NAMALWA (cell line): ENCODE results near the gene MS4A15.
"Not testable (repeated sequence)": the region's sequence is repeated elsewhere in the genome, so short reads cannot be mapped to it uniquely, and the experiment has no call there.

ENCODE experiments used
- DNase-seq: peaks from one replicate; pipeline ENCODE4 v3.0.0-alpha.2; 2015; ENCODE audit warnings: low spot score

The MS4A15 gene

DNA sequence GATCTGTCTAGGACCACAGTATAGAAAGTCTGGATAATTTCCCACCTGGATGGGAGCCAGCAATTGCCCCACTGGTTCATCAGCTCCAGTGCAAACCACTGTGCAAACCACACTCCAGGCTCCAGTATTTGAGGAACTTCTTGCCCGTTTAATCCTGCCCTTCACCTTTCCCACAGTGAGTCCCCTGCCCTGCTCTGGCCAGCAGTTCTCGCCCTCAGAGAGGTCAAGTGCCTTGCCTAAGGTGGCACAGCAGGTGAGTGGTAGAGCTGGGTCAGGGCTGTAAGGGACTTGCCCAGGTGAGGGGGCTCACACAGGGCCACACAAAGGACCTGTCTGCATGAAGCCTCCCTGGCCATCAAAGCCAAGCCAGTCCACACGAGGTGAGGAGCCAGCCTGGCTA lies 52.6 kb downstream of the MS4A15 start:
- no peak for DNase-seq

DNA sequence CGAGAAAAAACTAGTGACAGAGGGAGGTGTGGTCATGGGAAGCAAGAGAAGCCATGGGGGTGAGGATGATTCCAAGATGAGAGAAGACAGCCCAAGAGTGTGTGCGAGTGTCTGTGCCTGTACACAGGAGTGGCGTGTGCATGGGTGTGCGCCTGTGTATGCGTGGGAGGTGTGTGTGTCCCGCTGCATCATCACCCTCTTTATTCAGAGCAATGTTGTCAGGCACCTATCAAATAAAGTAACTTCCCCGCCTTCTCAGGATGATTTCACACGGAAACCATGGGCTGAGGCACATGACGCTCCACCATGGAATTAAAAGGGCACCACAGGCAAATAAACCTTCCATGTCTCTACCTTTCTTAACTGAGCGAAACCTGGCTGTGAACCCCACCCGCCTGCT lies 53.0 kb downstream of the MS4A15 start:
- DNase-seq, result no peak

DNA sequence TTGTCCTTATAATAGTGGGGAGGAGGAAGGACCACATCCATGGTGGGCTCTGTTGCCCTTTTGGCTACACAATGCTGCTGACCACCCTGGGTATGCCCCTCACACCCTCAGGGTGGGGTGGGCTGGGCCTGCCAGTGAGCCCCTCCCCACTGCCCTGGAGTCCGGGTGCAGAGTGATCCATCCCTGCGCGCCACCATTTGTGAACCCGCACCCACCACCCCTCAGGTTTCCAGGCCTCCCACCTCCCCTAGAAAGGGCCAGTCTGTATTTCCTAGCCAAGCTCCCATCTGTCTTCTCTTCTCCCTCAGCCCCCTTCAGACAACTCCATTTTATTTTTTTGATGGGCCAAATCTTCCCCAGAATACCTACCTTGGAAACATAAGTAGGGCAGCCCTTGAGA lies 53.5 kb downstream of the MS4A15 start:
- DNase-seq, result no peak

DNA sequence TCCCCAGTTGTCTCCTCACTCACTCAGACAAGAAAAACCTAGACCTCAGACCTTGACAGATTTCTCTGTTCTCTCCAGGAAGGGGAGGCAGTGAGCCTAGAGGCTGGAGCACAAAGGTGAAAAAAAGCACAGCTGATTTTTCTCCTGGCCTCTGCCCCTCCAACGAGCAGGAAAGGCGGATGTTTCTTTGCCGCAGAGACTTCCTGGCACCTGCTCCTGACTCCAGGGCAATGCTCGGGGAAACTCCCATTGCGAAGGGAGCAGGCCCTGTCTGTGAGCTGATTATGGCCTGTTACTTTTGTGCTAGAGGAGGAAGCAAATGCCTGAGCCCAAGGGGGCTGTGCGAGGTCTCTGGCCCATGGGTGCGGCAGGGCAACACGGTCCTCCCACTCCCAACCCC lies 53.9 kb downstream of the MS4A15 start:
- no peak for DNase-seq

GRCh38 chr11:60813324-60813723 lies 56.7 kb downstream of the MS4A15 start:
- no peak for DNase-seq

GRCh38 chr11:60814112-60814511 lies 57.4 kb downstream of the MS4A15 start:
- no peak for DNase-seq

DNA sequence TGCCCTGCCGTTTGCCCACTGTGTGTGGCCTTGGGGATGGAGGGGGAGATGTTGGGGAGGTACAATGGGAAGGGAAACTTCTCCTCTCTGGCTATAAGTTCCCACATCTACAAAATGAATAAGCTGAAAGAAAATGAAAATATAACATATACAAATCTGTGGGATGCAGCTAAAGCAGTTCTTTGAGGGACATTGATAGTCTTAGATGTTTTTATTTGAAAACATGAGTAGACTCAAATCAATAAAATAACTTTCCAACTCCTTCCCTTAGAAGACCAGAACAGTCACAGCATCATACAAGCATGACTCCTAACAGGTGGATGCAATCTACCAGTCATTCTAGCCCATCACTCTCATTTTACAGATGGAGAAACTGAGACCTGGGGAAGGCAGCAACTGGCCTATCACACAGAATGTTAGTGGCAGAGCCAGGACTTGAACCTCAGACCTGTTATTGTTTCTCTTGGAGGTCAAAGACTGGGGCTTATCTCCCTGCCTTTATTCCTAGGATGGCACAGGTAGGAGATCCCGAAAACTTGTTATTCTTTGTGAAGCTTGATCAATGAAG lies 60.0 kb downstream of the MS4A15 start:
- no peak for DNase-seq

DNA sequence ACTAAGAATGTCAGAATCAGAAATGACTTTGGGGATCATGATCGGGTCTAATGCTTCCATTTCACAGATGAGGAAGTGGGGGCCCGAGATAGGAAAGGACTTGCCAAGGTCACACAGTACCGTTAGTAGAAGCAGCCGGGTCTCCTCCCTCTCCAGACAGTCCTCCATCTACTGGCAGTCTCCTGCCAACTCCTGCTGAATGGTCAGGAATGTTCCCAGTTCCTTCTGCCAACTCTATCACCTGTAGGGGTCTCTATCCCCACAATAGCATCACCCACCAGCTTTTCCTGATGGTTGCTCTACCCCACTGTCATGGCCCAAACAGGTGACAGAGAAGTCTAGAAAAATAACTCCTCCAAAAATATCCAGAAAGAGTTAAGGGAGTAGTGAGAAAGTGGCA lies 61.4 kb downstream of the MS4A15 start:
- no peak for DNase-seq

- no peak for DNase-seq
Measured at GRCh38 chr11:60821827-60822599, 65.3 kb downstream of the MS4A15 start.

GRCh38 chr11:60823745-60824306 lies 67.2 kb downstream of the MS4A15 start:
- not testable (repeated sequence) for DNase-seq

DNA sequence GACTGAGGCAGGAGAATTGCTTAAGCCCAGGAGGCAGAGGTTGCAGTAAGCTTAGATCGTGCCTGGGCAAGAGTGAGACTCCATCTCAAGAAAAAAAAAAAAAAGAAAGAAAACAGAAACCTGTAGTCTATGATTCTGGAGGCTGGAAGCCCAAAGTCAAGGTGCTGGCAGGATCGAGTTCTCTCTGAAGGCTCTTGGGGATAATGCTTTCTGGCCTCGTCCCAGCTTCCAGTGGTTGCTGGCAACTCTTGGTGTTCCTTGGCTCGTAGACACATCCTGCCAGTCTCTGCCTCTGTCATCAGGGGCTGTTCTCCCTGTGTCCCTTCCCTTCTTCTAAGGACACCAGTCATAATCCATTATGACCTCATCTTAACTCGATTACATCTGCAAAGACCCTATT lies 68.5 kb downstream of the MS4A15 start:
- no peak for DNase-seq

DNA sequence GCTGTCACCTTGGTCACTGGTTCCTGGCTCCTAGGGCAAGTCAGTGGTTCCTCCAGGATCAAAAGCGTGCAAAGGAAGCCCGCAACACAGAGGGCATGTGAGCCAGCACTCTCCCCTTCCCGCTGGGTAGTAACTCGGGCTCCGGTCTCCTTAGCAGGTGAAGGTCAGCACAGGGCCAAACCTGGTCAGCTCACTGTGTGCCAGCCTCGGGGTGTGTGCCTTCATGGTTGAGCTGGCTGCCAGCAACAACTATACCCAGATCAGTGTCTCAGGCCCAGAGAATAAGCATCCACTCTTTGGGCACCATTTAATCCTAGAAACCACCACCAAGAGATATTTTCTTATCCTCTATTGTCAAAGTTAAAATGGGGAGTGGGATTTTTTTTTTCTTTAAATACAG lies 69.1 kb downstream of the MS4A15 start:
- no peak for DNase-seq
